Epithelial cell of esophagus (primary cell): Measurements from ENCODE around the gene HIP1.

Experiments used
- DNase-seq: peaks from one replicate; pipeline ENCODE4 v3.0.0; 2010; ENCODE audit warnings: low read depth
- H3K4me3 ChIP-seq: 2 replicates; pipeline ENCODE4 v1.5.1; 2011; ENCODE audit warnings: mild to moderate bottlenecking, low read length, control low read depth
- TF ChIP-seq, protein P1 (sequence below): IDR thresholded peaks from 2 replicates; pipeline ENCODE4 v1.5.1; 2011; ENCODE audit warnings: low read depth, mild to moderate bottlenecking, low read length, control low read depth, inconsistent platforms; ENCODE audit not compliant: insufficient read depth; ENCODE audit errors: missing control alignments

The HIP1 gene

GRCh38 chr7:75624134-75624832, 114.5 kb downstream of the HIP1 start:
- TF ChIP-seq, protein P1, sequence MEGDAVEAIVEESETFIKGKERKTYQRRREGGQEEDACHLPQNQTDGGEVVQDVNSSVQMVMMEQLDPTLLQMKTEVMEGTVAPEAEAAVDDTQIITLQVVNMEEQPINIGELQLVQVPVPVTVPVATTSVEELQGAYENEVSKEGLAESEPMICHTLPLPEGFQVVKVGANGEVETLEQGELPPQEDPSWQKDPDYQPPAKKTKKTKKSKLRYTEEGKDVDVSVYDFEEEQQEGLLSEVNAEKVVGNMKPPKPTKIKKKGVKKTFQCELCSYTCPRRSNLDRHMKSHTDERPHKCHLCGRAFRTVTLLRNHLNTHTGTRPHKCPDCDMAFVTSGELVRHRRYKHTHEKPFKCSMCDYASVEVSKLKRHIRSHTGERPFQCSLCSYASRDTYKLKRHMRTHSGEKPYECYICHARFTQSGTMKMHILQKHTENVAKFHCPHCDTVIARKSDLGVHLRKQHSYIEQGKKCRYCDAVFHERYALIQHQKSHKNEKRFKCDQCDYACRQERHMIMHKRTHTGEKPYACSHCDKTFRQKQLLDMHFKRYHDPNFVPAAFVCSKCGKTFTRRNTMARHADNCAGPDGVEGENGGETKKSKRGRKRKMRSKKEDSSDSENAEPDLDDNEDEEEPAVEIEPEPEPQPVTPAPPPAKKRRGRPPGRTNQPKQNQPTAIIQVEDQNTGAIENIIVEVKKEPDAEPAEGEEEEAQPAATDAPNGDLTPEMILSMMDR = no peak
- peak; percentile 27 for DNase-seq
- no peak overlapping the region for H3K4me3 ChIP-seq

DNA sequence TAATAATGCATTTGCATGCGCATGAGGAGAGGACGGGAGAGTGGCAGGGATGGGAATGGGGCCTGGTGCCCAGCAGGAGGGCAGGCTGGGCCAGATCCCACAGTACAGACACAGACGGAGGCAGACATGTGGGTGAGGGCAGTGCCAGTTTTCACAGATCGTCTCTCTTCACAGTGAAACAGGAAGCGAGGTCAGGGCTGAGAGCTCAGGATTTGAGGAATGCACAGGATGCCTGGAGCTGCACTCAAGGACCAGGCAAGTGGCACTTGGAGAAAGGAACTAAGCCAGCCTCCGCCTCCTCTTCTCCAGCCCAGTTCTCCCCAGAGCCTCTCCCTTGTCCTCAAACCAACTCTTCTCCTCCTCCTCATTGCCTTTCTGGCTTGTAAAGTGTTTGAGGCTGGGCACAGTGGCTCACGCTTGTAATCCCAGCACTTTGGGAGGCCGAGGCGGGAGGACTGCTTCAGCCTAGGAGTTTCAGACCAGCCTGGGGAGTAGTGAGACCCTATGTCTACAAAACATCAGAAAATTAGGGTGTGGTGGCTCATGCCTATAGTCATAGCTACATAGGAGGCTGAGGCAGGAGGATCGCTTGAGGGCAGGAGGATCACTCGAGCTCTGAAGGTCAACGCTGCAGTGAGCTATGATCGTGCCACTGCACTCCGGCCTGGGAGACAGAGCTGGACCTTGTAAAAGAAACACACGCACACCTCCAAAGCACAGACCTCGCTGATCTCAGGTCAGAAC, 115.2 kb downstream of the HIP1 start:
- TF ChIP-seq, protein P1 = no peak
- no peak overlapping the region for H3K4me3 ChIP-seq
- no peak for DNase-seq

DNA sequence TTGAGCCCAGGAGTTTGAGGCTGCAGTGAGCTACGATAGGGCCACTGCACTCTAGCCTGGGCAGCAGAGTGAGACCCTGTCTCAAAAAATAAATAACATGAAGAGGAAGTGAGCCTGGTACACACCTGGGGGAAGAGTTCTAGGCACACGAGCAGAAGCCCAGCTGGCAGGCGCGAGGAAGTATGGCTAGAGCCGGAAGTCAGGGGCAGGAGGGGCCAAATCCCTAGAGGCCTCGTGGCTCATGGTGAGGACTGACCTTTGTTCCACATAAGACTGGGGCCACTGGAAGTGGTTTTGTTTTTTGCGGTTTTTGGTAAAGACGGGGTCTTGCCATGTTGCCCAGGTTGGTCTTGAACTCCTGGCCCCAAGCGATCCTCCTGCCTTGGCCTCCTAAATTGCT, 117.6 kb downstream of the HIP1 start:
- H3K4me3 ChIP-seq = no peak overlapping the region
- TF ChIP-seq, protein P1 = no peak
- no peak for DNase-seq

GRCh38 chr7:75619636-75620035, 119.1 kb downstream of the HIP1 start:
- no peak for DNase-seq
- TF ChIP-seq, protein P1 = no peak
- H3K4me3 ChIP-seq = no peak overlapping the region

GRCh38 chr7:75617634-75618234, 121.0 kb downstream of the HIP1 start:
- no peak overlapping the region for H3K4me3 ChIP-seq
- TF ChIP-seq, protein P1 = no peak
- no peak for DNase-seq

GRCh38 chr7:75616421-75617167, 122.1 kb downstream of the HIP1 start:
- TF ChIP-seq, protein P1 = no peak

More at GRCh38 chr7:75616421-75617167, 122.1 kb downstream of the HIP1 start:
- no peak for DNase-seq
- H3K4me3 ChIP-seq = no peak overlapping the region
